ENCODE measurements around the gene PRRT1.

DNA sequence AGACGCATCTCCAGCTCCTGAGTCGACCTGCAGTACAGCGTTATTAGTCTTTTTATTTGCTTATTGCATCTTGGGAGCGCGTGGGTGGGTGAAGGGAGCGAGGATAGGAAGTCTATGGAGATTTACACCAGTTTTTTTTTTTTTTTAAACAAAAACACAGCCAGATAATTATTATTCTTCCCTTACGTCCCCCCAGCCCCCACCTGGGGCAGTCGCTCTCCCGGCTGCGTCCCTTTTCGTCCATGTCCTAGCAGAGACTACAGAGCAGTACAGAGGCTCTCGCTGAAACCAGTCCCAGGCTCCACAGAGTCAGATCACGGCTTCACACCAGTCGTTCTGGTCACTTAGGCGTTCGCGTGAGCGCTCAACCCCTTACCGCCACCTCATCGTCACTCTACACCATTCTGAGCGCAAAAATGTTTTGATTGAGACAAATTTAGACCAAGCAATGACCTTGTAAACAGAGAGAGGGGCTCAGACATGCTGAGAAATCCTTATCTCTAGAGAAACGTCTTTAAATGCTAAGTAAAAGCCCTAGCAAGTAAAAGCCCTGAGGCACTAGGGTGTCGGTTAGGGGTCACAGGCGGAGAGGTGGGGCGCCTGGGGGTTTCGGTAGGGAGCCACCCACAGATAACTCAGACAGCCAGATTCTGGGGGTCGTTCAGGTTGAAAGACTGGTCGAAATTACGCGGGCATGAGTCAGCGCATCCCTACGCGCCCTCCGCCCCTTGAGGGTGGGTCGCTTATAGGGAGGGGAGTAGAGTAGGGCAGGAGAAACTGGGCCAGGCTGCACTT is 1.2 kb upstream of the PRRT1 start:
- no peak for TF ChIP-seq CTCF (optimal IDR thresholded peaks at IDR 0.05 in 1 of 3, IDR thresholded peaks at IDR 0.05 in 1 of 3, conservative IDR thresholded peaks at IDR 0.05 in 1 of 3; ENCODE audit: extremely low read depth in 1 of 3, insufficient read depth in 2 of 3, low read length in 3 of 3)
- no peak for TF ChIP-seq EZH2 (IDR thresholded peaks at IDR 0.05; ENCODE audit: low read length)
